ENCODE data around the gene ANAPC2.

- TF ChIP-seq CTCF (IDR thresholded peaks at IDR 0.05) (no peak), POLR2A (IDR thresholded peaks at IDR 0.05) (no peak)
Observed at GRCh38 chr9:137178939-137179630, 9.3 kb downstream of the ANAPC2 start.
